Heart left ventricle (tissue), 13 donors: Measurements from ENCODE around the gene YPEL4.

Source experiments
- CTCF ChIP-seq, 12 donors: fragments of 200-600 bp; sonication (generic) in 4 of 12; IDR thresholded peaks; one replicate each; pipeline versions ENCODE4 v1.5.0 to v1.8.0; 2018 to 2022; ENCODE audit warnings: antibody characterized with exemption in 12 of 12, mild to moderate bottlenecking in 5 of 12
- POLR2A ChIP-seq, 2 donors: fragments of 450-650 bp; IDR thresholded peaks; one replicate each; pipeline ENCODE4 v1.6.1; 2017; ENCODE audit warnings: antibody characterized with exemption in 2 of 2, mild to moderate bottlenecking in 2 of 2, moderate library complexity in 2 of 2
- donor health status: ischemic (EF 13 %, LVEDD 7.1; RV severe dilation, severe dysfunction).
- donor health status: DM: no; HTN: yes; CAD: no.
- donor health status: DM: no; HTN: no; CAD: no.
- donor health status: ischemic (EF 25% LVEDD 6.9; RV normal size, moderate dysfunction).
- donor health status: ischemic (EF 25% LVEDD 5.7; RV mildly dilated, moderate dysfunction).
- donor health status: ischemic (EF 35%, LVEDD 5.7; RV mildly dilated, moderate dysfunction).
- donor health status: nonischemic (EF 11% LVEDD 7.7; RV severe dilation, severe dysfunction).
- donor health status: DM: yes; HTN: yes; CAD: no.
- donor health status: PGD.
- donor health status: ischemic (EF 29% LVEDD 5.4; RV normal size, mild dysfunction).
- donor health status: nonischemic (EF 23%, LVEDD 6.1; RV moderate dilation, normal function).

GRCh38 chr11:57646194-57646798 lies 3.4 kb downstream of the YPEL4 start:
- TF ChIP-seq CTCF (IDR thresholded peaks at IDR 0.05) (no peak), POLR2A (IDR thresholded peaks at IDR 0.05) (no peak)
